Left lung (tissue), 10 donors: Measurements from ENCODE around the gene CLK4. TPM values are rescaled to one million over a fixed set of nuclear protein-coding genes. Genes with fewer than 3 reads are reported as not detected.
A peak's percentile ranks its signal among the peaks of the same experiment; 100 is the strongest.

Experiments used
- ATAC-seq: fragments of 200-7000 bp; cut with Tn5 transposase; one replicate; pipeline ENCODE4 v1.9.1; 2020; ENCODE audit warnings: moderate library complexity
- DNase-seq, 4 donors: peaks; one replicate each; pipeline ENCODE4 v3.0.0-alpha.2; 2013 to 2020
- H3K27ac ChIP-seq, 2 donors: fragments of 200-600 bp; sonication (generic) in 1 of 2; one replicate each; pipeline versions ENCODE4 v1.5.0 to v1.8.0; 2020 to 2021
- H3K27me3 ChIP-seq, 2 donors: fragments of 200-600 bp; sonication (generic) in 1 of 2; one replicate each; pipeline versions ENCODE4 v1.5.0 to v1.8.0; 2020 to 2021
- H3K36me3 ChIP-seq, 2 donors: fragments of 200-600 bp; sonication (generic) in 1 of 2; one replicate each; pipeline versions ENCODE4 v1.5.0 to v1.8.0; 2020 to 2021
- H3K4me1 ChIP-seq, 2 donors: fragments of 200-600 bp; one replicate each; pipeline ENCODE4 v1.8.0; 2021
- H3K4me3 ChIP-seq, 2 donors: fragments of 200-600 bp; sonication (generic) in 1 of 2; one replicate each; pipeline versions ENCODE4 v1.5.0 to v1.8.0; 2020 to 2021; ENCODE audit warnings: mild to moderate bottlenecking in 1 of 2
- H3K9me3 ChIP-seq, 2 donors: fragments of 200-600 bp; sonication (generic) in 1 of 2; one replicate each; pipeline versions ENCODE4 v1.5.0 to v1.8.0; 2020 to 2021
- CTCF ChIP-seq, 2 donors: fragments of 200-600 bp; sonication (generic) in 1 of 2; IDR thresholded peaks; one replicate each; pipeline versions ENCODE4 v1.5.0 to v1.8.0; 2021; ENCODE audit warnings: antibody characterized with exemption in 2 of 2
- intact Hi-C, 2 donors: fragments of 100-400 bp; cut with DNase I; formaldehyde crosslinking; loops; one replicate each; pipeline versions ENCODE4 v1.11.2 to v1.14.2; 2022
- polyA plus RNA-seq, 6 donors: library from polyadenylated mRNA; unstranded; fragments of 120-200 nt; gene quantifications; one replicate each; pipeline ENCODE4 v1.2.1, GENCODE V29; 2013; ENCODE audit not compliant: insufficient read length in 6 of 6
- total RNA-seq, 2 donors: library from RNA; stranded (reverse); fragmentation: NEBNext Ultra II Directional; extraction: Animal tissue kit (Norgen Biotek cat#: 25700); gene quantifications; one replicate each; pipeline ENCODE4 v1.2.1, GENCODE V29; 2021
- donor health status: DM: no; HTN: yes; CAD: no.
- donor health status: DM: no; HTN: no; CAD: no.

The CLK4 gene
- total and polyA plus RNA-seq, 8 donors, result 21.0 to 95.2 (median 75.3) TPM

- intact Hi-C loops, result no loop called here
- Histone ChIP-seq H3K27me3 (peaks cover 0 to 10% of the 10 kb centered on the region in 2 donors), H3K4me3 (no peak overlapping the region), H3K27ac (peak overlapping the region in 1 of 2 donors; percentile 61), H3K9me3 (peaks cover 0 to 3% of the 10 kb centered on the region in 2 donors), H3K4me1 (no peaks in the 10 kb centered on the region), H3K36me3 (no peaks in the 10 kb centered on the region)
- TF ChIP-seq CTCF (IDR thresholded peaks at IDR 0.05), result no peak
- ATAC-seq, result no peak
- DNase-seq, result peak in 1 of 4 donors; percentile 61
Measured at GRCh38 chr5:178667101-178667500, 40.3 kb upstream of the CLK4 start.

GRCh38 chr5:178664141-178664540 lies 37.3 kb upstream of the CLK4 start:
- no peaks in the 10 kb centered on the region for H3K36me3 ChIP-seq
- H3K27me3 ChIP-seq, result peaks cover 0 to 5% of the 10 kb centered on the region in 2 donors
- no peak overlapping the region for H3K4me3 ChIP-seq
- no peak for TF ChIP-seq CTCF (IDR thresholded peaks at IDR 0.05)
- ATAC-seq (no peak), DNase-seq (no peak)
- H3K27ac ChIP-seq, result no peak overlapping the region
- intact Hi-C loops, result no loop called here
- H3K4me1 ChIP-seq, result no peaks in the 10 kb centered on the region
- peaks cover 0 to 8% of the 10 kb centered on the region in 2 donors for H3K9me3 ChIP-seq

GRCh38 chr5:178662541-178662860 lies 35.7 kb upstream of the CLK4 start:
- no peak for ATAC-seq
- Histone ChIP-seq H3K36me3 (no peaks in the 10 kb centered on the region), H3K4me3 (no peak overlapping the region), H3K4me1 (no peaks in the 10 kb centered on the region), H3K27ac (no peak overlapping the region), H3K9me3 (peaks cover 0 to 8% of the 10 kb centered on the region in 2 donors), H3K27me3 (peaks cover 0 to 7% of the 10 kb centered on the region in 2 donors)
- DNase-seq, result peak in 1 of 4 donors; percentile 59
- TF ChIP-seq CTCF (IDR thresholded peaks at IDR 0.05), result no peak
- intact Hi-C loops, result no loop called here

- Histone ChIP-seq H3K9me3 (peaks cover 0 to 8% of the 10 kb centered on the region in 2 donors), H3K4me1 (no peaks in the 10 kb centered on the region), H3K27ac (no peak overlapping the region), H3K27me3 (peaks cover 0 to 7% of the 10 kb centered on the region in 2 donors), H3K36me3 (no peaks in the 10 kb centered on the region), H3K4me3 (no peak overlapping the region)
- no peak for TF ChIP-seq CTCF (IDR thresholded peaks at IDR 0.05)
- intact Hi-C loops, result no loop called here
- DNase-seq, result peak in 1 of 4 donors; percentile 18
- ATAC-seq, result no peak
Measured at GRCh38 chr5:178661836-178662540, 35.1 kb upstream of the CLK4 start.

- Histone ChIP-seq H3K4me3 (no peak overlapping the region), H3K36me3 (no peaks in the 10 kb centered on the region), H3K27ac (no peak overlapping the region), H3K27me3 (no peaks in the 10 kb centered on the region), H3K9me3 (no peaks in the 10 kb centered on the region), H3K4me1 (no peaks in the 10 kb centered on the region)
- ATAC-seq (no peak), DNase-seq (no peak)
- intact Hi-C loops, result no loop called here
- TF ChIP-seq CTCF (IDR thresholded peaks at IDR 0.05), result no peak
Measured at GRCh38 chr5:178651046-178651810, 24.4 kb upstream of the CLK4 start.
